ENCODE data around the gene SMC1A. TPM values are rescaled to one million over a fixed set of nuclear protein-coding genes. Genes with fewer than 3 reads are reported as not detected.

SMC1A gene
- total and polyA plus RNA-seq, 2 of the 8 experiments (the other 6 are each of a cell fraction or from before 2014, with no cell fraction given): 22.2 to 98.1 TPM

GRCh38 chrX:53433651-53434639 lies 11.5 kb upstream of the SMC1A start, which contains the start of gene HSD17B10:
TSS of gene HSD17B10 (minus strand) at chrX:53434370. CDS start at chrX:53434345, 25 bp downstream.
- Histone ChIP-seq H3K18ac (ENCODE audit: extremely low read depth, low read length) (no peak within 1 kb of the TSS; the same call in 1 of the 2 replicates), H3K9ac (replicated peaks in 1 of 4; ENCODE audit: extremely low read depth in 1 of 4, low read depth in 3 of 4, low read length in 3 of 4) (peak within 1 kb of the TSS in 3 of 4 experiments; percentile 58 to 91 (median 71); a peak in 6 of 7 replicates), H3K36me3 (ENCODE audit: control insufficient read depth in 2 of 4, insufficient read depth in 4 of 4, low read length in 3 of 4) (peaks cover 0 to 16% (median 10%) of the 10 kb centered on the region in 4 experiments; a peak in 6 of 8 replicates), H3K9me3 (ENCODE audit: insufficient read depth in 2 of 2, low read depth in 1 of 2, low read length in 1 of 2) (no peaks in the 10 kb centered on the region), H3K79me2 (ENCODE audit: control insufficient read depth in 1 of 2, insufficient read depth in 2 of 2, low read length in 2 of 2) (no peaks in the 10 kb centered on the region), H2BK5ac (ENCODE audit: low read depth, low read length) (peak within 1 kb of the TSS; percentile 60; the same call in 1 of the 2 replicates), H3K14ac (ENCODE audit: insufficient read length) (no peak within 1 kb of the TSS), H3K4me3 (ENCODE audit: extremely low read depth in 1 of 4, insufficient read depth in 2 of 4, low read depth in 3 of 4, low read length in 4 of 4) (peak within 1 kb of the TSS; percentile 74 to 94 (median 80)), H4K5ac (ENCODE audit: insufficient read length, low read depth, low read length) (no peak within 1 kb of the TSS), H2BK12ac (ENCODE audit: low read depth, low read length) (no peak within 1 kb of the TSS), H3K27ac (ENCODE audit: low read depth, low read length) (peak within 1 kb of the TSS; percentile 67; the same call in 1 of the 2 replicates), H2BK120ac (replicated peaks; ENCODE audit: low read depth, low read length) (no peak within 1 kb of the TSS), H4K8ac (ENCODE audit: extremely low read depth, insufficient read depth, low read length) (peak within 1 kb of the TSS; percentile 39; the same call in 1 of the 2 replicates), H2BK20ac (ENCODE audit: low read length) (no peak within 1 kb of the TSS), H3K27me3 (replicated peaks in 1 of 4; ENCODE audit: control insufficient read depth in 3 of 4, extremely low read depth in 1 of 4, insufficient read depth in 3 of 4, low read length in 3 of 4) (no peaks in the 10 kb centered on the region), H3K79me1 (ENCODE audit: low read depth, low read length) (no peaks in the 10 kb centered on the region), H3K4me2 (ENCODE audit: insufficient read depth in 1 of 2, low read depth in 2 of 2, low read length in 2 of 2) (peak within 1 kb of the TSS; percentile 68 to 83), H2AK5ac (ENCODE audit: low read depth, low read length) (no peak within 1 kb of the TSS), H4K20me1 (replicated peaks in 1 of 2; ENCODE audit: control insufficient read depth in 1 of 2, insufficient read depth in 2 of 2, low read length in 2 of 2) (no peaks in the 10 kb centered on the region), H3K4ac (replicated peaks; ENCODE audit: insufficient read length, low read depth, low read length) (no peak within 1 kb of the TSS), H3K23me2 (ENCODE audit: low read depth, low read length) (peaks cover 6% of the 10 kb centered on the region; the same call in 1 of the 2 replicates), H4K91ac (replicated peaks; ENCODE audit: insufficient read length, low read length) (no peak within 1 kb of the TSS), H3K4me1 (replicated peaks in 1 of 4; ENCODE audit: control insufficient read depth in 3 of 4, insufficient read depth in 4 of 4, low read length in 3 of 4) (peaks cover 0 to 7% (median 0%) of the 10 kb centered on the region in 4 experiments; a peak in 3 of 7 replicates), H2AFZ (ENCODE audit: low read length) (peak within 1 kb of the TSS; percentile 67), H2BK15ac (ENCODE audit: low read length) (no peak within 1 kb of the TSS), H3K56ac (replicated peaks; ENCODE audit: insufficient read length, low read depth, low read length) (no peak within 1 kb of the TSS), H3K23ac (ENCODE audit: insufficient read length) (no peak within 1 kb of the TSS)
- CTCF ChIA-PET (ENCODE audit: partially characterized antibody): interaction anchor here (0.8 to 1.2 kb wide), 2 partner anchors 12 kb away, joined by 3 to 4 read pairs; partner anchors contain the start of genes RIBC1 and SMC1A
- POLR2A ChIA-PET (ENCODE audit: partially characterized antibody): interaction anchor here (0.8 to 5.8 kb wide), 2 partner anchors 11 to 57 kb away, joined by 3 to 33 read pairs; partner anchors contain the start of genes RIBC1 and SMC1A
- peak; percentile 28 for FAIRE-seq
- WGBS, 2 experiments (ENCODE audit: extremely low coverage in 1 of 2, insufficient coverage in 1 of 2, insufficient read length in 1 of 2, insufficient replicate concordance in 2 of 2, low coverage in 1 of 2, low lambda C conversion rate in 2 of 2, missing lambda C conversion rate in 1 of 2): 10% methylated on average over 37 of the region's 61 CpGs; no CpG with 5 or more reads in 1 of the 2 experiments
- DNase-seq (ENCODE audit: low read depth in 1 of 2, low spot score in 2 of 2): peak in 1 of 2 experiments; percentile 83
- TF ChIP-seq POU5F1 (IDR thresholded peaks at IDR 0.05; ENCODE audit: low read depth, low read length): no peak
- TF ChIP-seq EP300 (IDR thresholded peaks at IDR 0.05; ENCODE audit: borderline replicate concordance in 1 of 2, low read depth in 2 of 2, low read length in 2 of 2): no peak
- TF ChIP-seq CHD2 (IDR thresholded peaks at IDR 0.05; ENCODE audit: low read length): no peak
- peak; percentile 75; the same call in 1 of the 2 replicates for TF ChIP-seq KDM5A (IDR thresholded peaks at IDR 0.05; ENCODE audit: low read length)
- TF ChIP-seq KDM1A (IDR thresholded peaks at IDR 0.05; ENCODE audit: borderline replicate concordance, low read length): no peak
- TF ChIP-seq POLR2AphosphoS5 (IDR thresholded peaks at IDR 0.05; ENCODE audit: low read depth, low read length): 0 out of 2 replicates have a peak, but pooled peaks have one; percentile 51
- TF ChIP-seq SIN3A (conservative IDR thresholded peaks at IDR 0.05 in 1 of 2, IDR thresholded peaks at IDR 0.05 in 1 of 2; ENCODE audit: low read depth in 1 of 2, low read length in 2 of 2): 0 out of 4 replicates have a peak, but pooled peaks of 1 of the 2 experiments have one; percentile 25
- TF ChIP-seq POLR2A (IDR thresholded peaks at IDR 0.05; ENCODE audit: control extremely low read depth in 1 of 2, low read depth in 2 of 2, low read length in 2 of 2): peak in 1 of 2 experiments; percentile 53; a peak in 2 of 3 replicates
- peak; percentile 80; the same call in 1 of the 2 replicates for TF ChIP-seq YY1 (IDR thresholded peaks at IDR 0.05; ENCODE audit: low read depth, low read length)
- peak; percentile 58; the same call in 1 of the 2 replicates for TF ChIP-seq TAF1 (IDR thresholded peaks at IDR 0.05; ENCODE audit: low read depth, low read length)
